AG04450 (cell line): ENCODE measurements around the gene ENTPD3. TPM values are rescaled to one million over a fixed set of nuclear protein-coding genes. Genes with fewer than 3 reads are reported as not detected.
A peak's percentile ranks its signal among the peaks of the same experiment; 100 is the strongest.

Experiments used
- CTCF ChIA-PET: fragments of 300-600, 350-600 bp; formaldehyde crosslinking; extraction: SDS; loops from one replicate; lab custom pipeline; 2022; ENCODE audit warnings: antibody characterized with exemption, inconsistent platforms; lab: Charles Lee
- POLR2A ChIA-PET: fragments of 350-600 bp; formaldehyde crosslinking; extraction: SDS; loops from one replicate; lab custom pipeline; 2021; ENCODE audit warnings: antibody characterized with exemption, inconsistent platforms; lab: Yijun Ruan, JAX
- DNase-seq: peaks from one replicate; pipeline ENCODE4 v3.0.0-alpha.2; 2011; ENCODE audit warnings: low read depth, low spot score
- H3K27ac ChIP-seq: one replicate; pipeline ENCODE4 v1.5.1; 2012; ENCODE audit warnings: low read depth, low read length, control low read depth
- H3K27me3 ChIP-seq: one replicate; pipeline ENCODE4 v1.6.0; 2012; ENCODE audit warnings: low read length; ENCODE audit not compliant: control insufficient read depth, insufficient read depth
- H3K4me3 ChIP-seq: 2 replicates; pipeline ENCODE4 v1.5.1; 2011; ENCODE audit warnings: mild to moderate bottlenecking, low read depth, low read length, control low read depth
- H3K9me3 ChIP-seq: 2 replicates; pipeline ENCODE4 v1.5.1; 2012; ENCODE audit warnings: low read length; ENCODE audit not compliant: control insufficient read depth, insufficient read depth
- polyA plus RNA-seq: library from polyadenylated mRNA; depleted of rRNA; stranded (reverse); fragments of >200 nt; gene quantifications from 2 replicates; pipeline ENCODE4 v1.2.3, GENCODE V29; 2011
- TF ChIP-seq, protein P1 (sequence below): IDR thresholded peaks from 2 replicates; pipeline ENCODE4 v1.5.1; 2011; ENCODE audit warnings: low read depth, low read length, control low read depth, inconsistent platforms

ENTPD3 gene
- polyA plus RNA-seq, 1 experiment, result not detected

DNA sequence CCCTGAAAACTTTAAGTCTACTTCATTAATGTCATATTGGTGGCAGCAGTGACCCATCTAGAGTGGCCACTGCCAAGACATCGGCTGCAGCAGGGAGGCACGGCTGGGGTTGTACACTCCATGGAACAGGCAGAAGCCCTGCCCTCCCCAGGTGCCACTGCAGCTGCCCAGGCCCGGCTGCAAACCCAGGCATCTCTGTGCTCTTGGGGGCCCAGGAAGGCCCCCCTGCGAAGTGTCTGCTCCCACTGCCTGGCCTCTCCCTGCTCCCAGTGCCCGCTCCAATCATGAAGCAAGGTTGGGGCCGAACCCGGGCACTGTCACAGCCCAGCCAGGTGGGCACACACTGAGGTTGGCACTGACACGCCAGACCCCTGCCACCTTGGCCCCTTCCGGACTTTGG lies 58.1 kb downstream of the ENTPD3 start:
- Histone ChIP-seq H3K27me3 (no peaks in the 10 kb centered on the region), H3K4me3 (no peak overlapping the region), H3K9me3 (no peaks in the 10 kb centered on the region), H3K27ac (no peak overlapping the region)
- ChIA-PET CTCF (no interaction called here), POLR2A (no interaction called here)
- TF ChIP-seq, protein P1, sequence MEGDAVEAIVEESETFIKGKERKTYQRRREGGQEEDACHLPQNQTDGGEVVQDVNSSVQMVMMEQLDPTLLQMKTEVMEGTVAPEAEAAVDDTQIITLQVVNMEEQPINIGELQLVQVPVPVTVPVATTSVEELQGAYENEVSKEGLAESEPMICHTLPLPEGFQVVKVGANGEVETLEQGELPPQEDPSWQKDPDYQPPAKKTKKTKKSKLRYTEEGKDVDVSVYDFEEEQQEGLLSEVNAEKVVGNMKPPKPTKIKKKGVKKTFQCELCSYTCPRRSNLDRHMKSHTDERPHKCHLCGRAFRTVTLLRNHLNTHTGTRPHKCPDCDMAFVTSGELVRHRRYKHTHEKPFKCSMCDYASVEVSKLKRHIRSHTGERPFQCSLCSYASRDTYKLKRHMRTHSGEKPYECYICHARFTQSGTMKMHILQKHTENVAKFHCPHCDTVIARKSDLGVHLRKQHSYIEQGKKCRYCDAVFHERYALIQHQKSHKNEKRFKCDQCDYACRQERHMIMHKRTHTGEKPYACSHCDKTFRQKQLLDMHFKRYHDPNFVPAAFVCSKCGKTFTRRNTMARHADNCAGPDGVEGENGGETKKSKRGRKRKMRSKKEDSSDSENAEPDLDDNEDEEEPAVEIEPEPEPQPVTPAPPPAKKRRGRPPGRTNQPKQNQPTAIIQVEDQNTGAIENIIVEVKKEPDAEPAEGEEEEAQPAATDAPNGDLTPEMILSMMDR, result no peak
- DNase-seq, result no peak

DNA sequence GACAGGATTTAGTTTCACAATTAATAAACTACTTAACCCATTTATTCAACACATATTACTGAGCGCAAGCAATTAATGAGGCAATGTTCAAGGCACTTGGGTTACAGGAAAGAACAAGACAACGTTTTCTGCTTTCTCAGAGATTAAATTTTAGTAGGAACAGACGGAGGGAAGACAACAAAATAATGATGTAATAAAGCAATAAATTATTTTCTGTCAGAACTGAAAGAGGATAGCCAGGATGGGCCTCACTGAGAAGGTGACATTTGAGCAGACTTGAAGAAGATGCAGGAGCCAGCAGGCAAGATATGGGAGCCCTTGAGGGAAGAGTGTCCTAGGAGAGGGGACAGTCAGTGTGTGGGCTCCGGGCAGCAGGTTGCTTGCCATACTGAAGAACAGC lies 58.9 kb downstream of the ENTPD3 start:
- ChIA-PET POLR2A (no interaction called here), CTCF (no interaction called here)
- TF ChIP-seq, protein P1, result no peak

DNA sequence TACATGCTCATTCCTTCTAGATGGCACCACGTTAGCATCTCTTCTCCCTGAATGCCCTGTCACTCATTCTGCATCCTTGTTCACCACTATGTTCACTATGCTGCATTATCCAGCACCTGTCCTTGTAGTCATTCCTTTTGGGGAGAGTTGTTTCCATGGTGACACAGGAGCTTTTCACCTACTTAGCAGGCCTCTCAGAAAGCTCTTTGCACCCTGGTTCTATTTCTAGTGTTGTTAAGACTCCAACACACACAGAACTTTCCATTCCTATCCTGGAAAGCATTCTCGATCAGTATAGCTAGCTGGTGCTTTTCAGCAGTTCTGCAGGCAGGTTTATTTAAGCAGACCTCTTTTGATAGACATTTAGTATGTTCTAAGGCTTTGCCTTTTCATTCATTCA lies 63.5 kb downstream of the ENTPD3 start:
- ChIA-PET POLR2A (interaction anchor here (0.6 kb wide), 1 partner anchor 992 kb away, joined by 3 read pairs; no protein-coding TSS in a partner anchor), CTCF (no interaction called here)

More for the DNA sequence above, 58.9 kb downstream of the ENTPD3 start:
- Histone ChIP-seq H3K9me3 (no peaks in the 10 kb centered on the region), H3K4me3 (no peak overlapping the region), H3K27ac (no peak overlapping the region), H3K27me3 (no peaks in the 10 kb centered on the region)
- DNase-seq, result no peak

DNA sequence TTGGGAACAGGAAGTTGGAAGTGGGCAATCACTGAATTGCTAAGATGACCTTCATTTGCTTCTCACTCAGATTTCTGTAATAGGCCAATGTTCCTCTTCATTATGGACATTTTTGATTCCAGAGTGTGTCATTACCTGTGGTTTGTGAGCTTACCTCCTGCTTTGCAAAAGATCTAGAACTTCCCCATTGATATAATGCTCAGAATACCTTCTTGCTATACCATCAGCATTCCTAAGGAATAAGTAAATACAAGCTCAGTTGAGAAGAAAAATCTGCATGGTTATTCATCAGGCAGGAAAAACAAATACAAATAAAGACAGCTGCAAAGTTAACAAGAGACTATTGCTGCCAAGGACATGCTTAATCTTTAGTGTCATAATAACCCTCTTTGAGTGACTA lies 64.6 kb downstream of the ENTPD3 start:
- Histone ChIP-seq H3K9me3 (no peaks in the 10 kb centered on the region; the same call in 1 of the 2 replicates), H3K4me3 (no peak overlapping the region), H3K27ac (no peak overlapping the region), H3K27me3 (no peaks in the 10 kb centered on the region)
- no peak for DNase-seq
- TF ChIP-seq, protein P1, result no peak
- POLR2A ChIA-PET, result no interaction called here
- CTCF ChIA-PET, result no interaction called here

More for the DNA sequence above, 63.5 kb downstream of the ENTPD3 start:
- no peak overlapping the region for H3K27ac ChIP-seq
- no peak for DNase-seq
- no peaks in the 10 kb centered on the region for H3K9me3 ChIP-seq
- TF ChIP-seq, protein P1, result no peak
- H3K27me3 ChIP-seq, result no peaks in the 10 kb centered on the region
- no peak overlapping the region for H3K4me3 ChIP-seq

DNA sequence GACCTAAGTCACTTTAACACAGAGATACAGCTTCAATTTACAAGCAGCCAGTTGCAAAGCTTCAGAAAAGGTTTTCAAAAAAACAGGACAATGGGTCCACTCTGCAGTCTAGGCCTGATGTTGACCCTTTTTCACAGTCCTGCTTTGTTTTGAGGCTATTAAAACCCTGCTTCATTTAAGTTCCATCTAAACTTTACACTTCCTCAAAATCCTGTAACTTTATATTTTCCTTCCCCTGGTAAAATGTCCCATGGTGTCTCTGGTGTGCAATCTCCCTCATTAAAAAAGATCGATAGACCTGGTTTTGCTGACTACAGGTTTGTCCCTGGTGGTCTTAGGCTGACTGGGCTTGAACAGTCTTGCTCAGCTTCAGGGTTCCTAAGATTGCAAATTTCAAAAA lies 65.1 kb downstream of the ENTPD3 start:
- POLR2A ChIA-PET, result no interaction called here
- Histone ChIP-seq H3K4me3 (peak overlapping the region; percentile 94; the same call in 1 of the 2 replicates), H3K27ac (no peak overlapping the region), H3K9me3 (no peaks in the 10 kb centered on the region; the same call in 1 of the 2 replicates), H3K27me3 (no peaks in the 10 kb centered on the region)
- DNase-seq, result no peak
- TF ChIP-seq, protein P1, result no peak
- CTCF ChIA-PET, result interaction anchor here (0.6 kb wide), 1 partner anchor 1224 kb away, joined by 3 read pairs; no protein-coding TSS in a partner anchor
